ENCODE data around the gene C9orf57. TPM values are rescaled to one million over a fixed set of nuclear protein-coding genes. Genes with fewer than 3 reads are reported as not detected.

C9orf57 gene
- total and polyA plus RNA-seq, 2 donors (not counting 1 experiment from before 2014, with no cell fraction given): not detected

DNA sequence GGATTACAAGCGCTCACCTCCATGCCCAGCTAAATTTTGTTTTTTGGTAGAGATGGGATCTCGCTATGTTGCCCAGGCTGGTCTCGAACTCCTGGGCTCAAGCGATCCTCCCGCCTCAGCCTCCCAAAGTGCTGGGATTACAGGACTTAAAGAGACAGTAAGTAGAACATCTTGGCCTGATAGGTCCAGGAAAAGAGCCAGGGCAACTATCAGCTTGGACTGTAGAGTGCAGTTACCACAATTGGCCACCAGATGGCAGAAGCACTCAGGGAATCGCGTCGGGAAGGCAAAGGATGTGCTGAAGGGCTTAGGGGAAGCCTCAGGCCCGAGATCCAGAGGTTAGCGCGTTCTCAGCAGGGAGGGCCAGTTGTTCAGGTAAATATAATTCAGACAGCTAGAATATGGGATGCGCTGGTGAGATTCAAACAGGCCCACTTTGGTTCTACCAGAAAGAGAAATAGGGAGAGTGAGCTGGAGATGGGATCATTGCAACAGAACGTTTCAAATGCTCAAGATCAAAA lies 21.5 kb downstream of the C9orf57 start:
- intact Hi-C loops (cut with micrococcal nuclease): loop anchor here (1.0 to 2.0 kb wide), 2 partner anchors 553 to 784 kb away; no protein-coding TSS in a partner anchor
- Mint-ChIP-seq H3K4me3 (peak overlapping the region; percentile 9), H3K4me1 (peaks cover 5% of the 10 kb centered on the region), H3K27ac (no peak overlapping the region), H3K27me3 (peaks cover 20% of the 10 kb centered on the region), H3K9me3 (ENCODE audit: insufficient read depth) (no peaks in the 10 kb centered on the region)
- 10% methylated on average over 9 of the region's 13 CpGs for WGBS (ENCODE audit: insufficient coverage)
- Histone ChIP-seq H3K36me3 (replicated peaks in 1 of 2; ENCODE audit: control extremely low read depth in 1 of 2, control insufficient read depth in 1 of 2, extremely low read depth in 1 of 2, insufficient read depth in 2 of 2, low read length in 1 of 2) (no peaks in the 10 kb centered on the region), H3K4me2 (replicated peaks; ENCODE audit: low read depth, low read length, poor library complexity, severe bottlenecking) (no peak overlapping the region), H3K9me3 (ENCODE audit: control extremely low read depth in 1 of 3, control insufficient read depth in 2 of 3, insufficient read depth in 1 of 3, low read length in 2 of 3) (no peaks in the 10 kb centered on the region), H4K20me1 (ENCODE audit: control insufficient read depth, insufficient read depth, low read length, poor library complexity, severe bottlenecking) (no peaks in the 10 kb centered on the region), H3K27ac (ENCODE audit: low read length in 2 of 2) (no peak overlapping the region), H3K79me2 (ENCODE audit: control insufficient read depth, insufficient read depth, low read length) (no peaks in the 10 kb centered on the region), H3K9ac (ENCODE audit: low read length) (no peak overlapping the region), H3K4me3 (ENCODE audit: control extremely low read depth in 1 of 5, extremely low read depth in 1 of 5, insufficient read depth in 1 of 5, low read depth in 2 of 5, low read length in 4 of 5) (no peak overlapping the region), H3K4me1 (ENCODE audit: control insufficient read depth in 2 of 2, insufficient read depth in 2 of 2, low read length in 2 of 2) (peaks cover 4 to 5% of the 10 kb centered on the region in 2 donors), H3K27me3 (replicated peaks in 1 of 4; ENCODE audit: control extremely low read depth in 1 of 4, control insufficient read depth in 3 of 4, insufficient read depth in 4 of 4, low read length in 3 of 4) (no peaks in the 10 kb centered on the region), H2AFZ (ENCODE audit: insufficient read depth, low read depth, low read length, poor library complexity, severe bottlenecking) (peak overlapping the region; percentile 38)
- ChIA-PET POLR2A (no interaction called here), CTCF (interaction anchor here (0.6 to 4.4 kb wide), 43 partner anchors 8 to 1040 kb away, joined by 3 to 74 read pairs (median 4); no protein-coding TSS in a partner anchor)
- ATAC-seq (ENCODE audit: low read depth) (peak; percentile 84), DNase-seq (peak; percentile 72)
- TF ChIP-seq EZH2 (IDR thresholded peaks at IDR 0.05; ENCODE audit: borderline replicate concordance, insufficient read depth, low read depth, low read length, poor library complexity, severe bottlenecking): no peak
- TF ChIP-seq CTCF (IDR thresholded peaks at IDR 0.05): peak; percentile 97

DNA sequence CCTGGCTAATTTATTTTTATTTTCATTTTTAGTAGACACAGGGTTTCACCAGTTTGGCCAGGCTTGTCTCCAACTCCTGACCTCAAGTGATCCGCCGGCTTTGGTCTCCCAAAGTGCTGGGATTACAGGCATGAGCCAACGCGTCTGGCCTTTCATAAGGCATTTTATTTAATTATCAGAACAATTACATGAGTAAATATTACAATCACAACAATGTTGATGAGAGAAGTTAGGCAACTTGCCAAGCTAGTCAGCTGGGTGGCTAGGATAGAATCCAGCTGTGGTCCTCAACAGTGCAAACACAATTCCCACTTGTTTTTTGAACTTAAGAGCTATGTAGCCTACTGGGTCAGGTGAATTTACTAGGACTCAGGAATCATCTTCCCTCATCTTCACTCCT lies 22.0 kb downstream of the C9orf57 start:
- no peaks in the 10 kb centered on the region for H3K9me3 ChIP-seq (ENCODE audit: control extremely low read depth in 1 of 3, control insufficient read depth in 2 of 3, insufficient read depth in 1 of 3, low read length in 2 of 3)
- H3K36me3 ChIP-seq (replicated peaks in 1 of 2; ENCODE audit: control extremely low read depth in 1 of 2, control insufficient read depth in 1 of 2, extremely low read depth in 1 of 2, insufficient read depth in 2 of 2, low read length in 1 of 2): no peaks in the 10 kb centered on the region
- Mint-ChIP-seq H3K4me3 (no peak overlapping the region), H3K4me1 (peaks cover 5% of the 10 kb centered on the region), H3K27ac (no peak overlapping the region), H3K9me3 (ENCODE audit: insufficient read depth) (no peaks in the 10 kb centered on the region), H3K27me3 (peaks cover 20% of the 10 kb centered on the region)
- H3K27ac ChIP-seq (ENCODE audit: low read length in 2 of 2): no peak overlapping the region
- POLR2A ChIA-PET: no interaction called here
- no peak overlapping the region for H3K4me3 ChIP-seq (ENCODE audit: control extremely low read depth in 1 of 5, extremely low read depth in 1 of 5, insufficient read depth in 1 of 5, low read depth in 2 of 5, low read length in 4 of 5)
- ATAC-seq (ENCODE audit: low read depth) (no peak), DNase-seq (no peak)
- no peaks in the 10 kb centered on the region for H3K27me3 ChIP-seq (replicated peaks in 1 of 4; ENCODE audit: control extremely low read depth in 1 of 4, control insufficient read depth in 3 of 4, insufficient read depth in 4 of 4, low read length in 3 of 4)
- no peak overlapping the region for H3K4me2 ChIP-seq (replicated peaks; ENCODE audit: low read depth, low read length, poor library complexity, severe bottlenecking)
- H3K4me1 ChIP-seq (ENCODE audit: control insufficient read depth in 2 of 2, insufficient read depth in 2 of 2, low read length in 2 of 2): peaks cover 4 to 5% of the 10 kb centered on the region in 2 donors
- WGBS (ENCODE audit: insufficient coverage): no CpG with 5 or more reads among the region's 4 CpGs
- H3K79me2 ChIP-seq (ENCODE audit: control insufficient read depth, insufficient read depth, low read length): no peaks in the 10 kb centered on the region
- H2AFZ ChIP-seq (ENCODE audit: insufficient read depth, low read depth, low read length, poor library complexity, severe bottlenecking): no peak overlapping the region
- no peak for TF ChIP-seq EZH2 (IDR thresholded peaks at IDR 0.05; ENCODE audit: borderline replicate concordance, insufficient read depth, low read depth, low read length, poor library complexity, severe bottlenecking)
- no peak for TF ChIP-seq CTCF (IDR thresholded peaks at IDR 0.05)
- CTCF ChIA-PET: interaction anchor here (0.6 to 4.4 kb wide), 34 partner anchors 8 to 988 kb away, joined by 3 to 74 read pairs (median 4); no protein-coding TSS in a partner anchor
- H3K9ac ChIP-seq (ENCODE audit: low read length): no peak overlapping the region
- intact Hi-C loops (cut with micrococcal nuclease): loop anchor here (2.0 kb wide), 1 partner anchor 784 kb away; no protein-coding TSS in a partner anchor
- no peaks in the 10 kb centered on the region for H4K20me1 ChIP-seq (ENCODE audit: control insufficient read depth, insufficient read depth, low read length, poor library complexity, severe bottlenecking)
